Measurements from ENCODE around the gene GATA3. TPM values are rescaled to one million over a fixed set of nuclear protein-coding genes. Genes with fewer than 3 reads are reported as not detected.

The GATA3 gene
- total RNA-seq, 3 donors from 2014 or later (not counting 1 experiment from before 2014, with no cell fraction given), result 50.3 to 92.2 (median 68.8) TPM

- H3K36me3 Mint-ChIP-seq, result no peaks in the 10 kb centered on the region
- no peak for ATAC-seq
- peak overlapping the region; percentile 79 for H3K4me3 Mint-ChIP-seq
- Histone ChIP-seq H3K9me3 (ENCODE audit: control insufficient read depth, insufficient read depth, low read length) (no peaks in the 10 kb centered on the region), H3K27ac (ENCODE audit: low read length) (no peak overlapping the region), H3K4me3 (ENCODE audit: low read length) (peak overlapping the region; percentile 17), H3K27me3 (ENCODE audit: control insufficient read depth, insufficient read depth, low read length) (peaks cover 66% of the 10 kb centered on the region), H3K36me3 (ENCODE audit: control insufficient read depth, insufficient read depth, low read length) (no peaks in the 10 kb centered on the region), H3K4me1 (ENCODE audit: control insufficient read depth, insufficient read depth, low read length) (peaks cover 82% of the 10 kb centered on the region)
- TF ChIP-seq CTCF (IDR thresholded peaks at IDR 0.05), result no peak
- peaks cover 50 to 75% of the 10 kb centered on the region in 2 donors for H3K4me1 Mint-ChIP-seq
- H3K27me3 Mint-ChIP-seq (ENCODE audit: low read depth in 2 of 2), result peaks cover 44 to 61% of the 10 kb centered on the region in 2 donors
- H3K27ac Mint-ChIP-seq, result peak overlapping the region in 1 of 2 donors; percentile 35
- intact Hi-C loops (cut with micrococcal nuclease), result loop anchor here (5.0 kb wide), 2 partner anchors 422 to 1157 kb away; no protein-coding TSS in a partner anchor
- peak in 1 of 2 donors; percentile 60 for DNase-seq
- WGBS (ENCODE audit: insufficient coverage), result 2% methylated on average over 57 of the region's 60 CpGs
- H3K9me3 Mint-ChIP-seq, result no peaks in the 10 kb centered on the region
Measured at GRCh38 chr10:8050556-8051108, 3.9 kb upstream of the GATA3 start.

- Mint-ChIP-seq H3K4me1 (peaks cover 44 to 69% of the 10 kb centered on the region in 2 donors), H3K36me3 (no peaks in the 10 kb centered on the region), H3K27me3 (ENCODE audit: low read depth in 2 of 2) (peaks cover 37 to 54% of the 10 kb centered on the region in 2 donors), H3K27ac (no peak overlapping the region), H3K9me3 (no peaks in the 10 kb centered on the region), H3K4me3 (peak overlapping the region; percentile 42)
- no peak overlapping the region for H3K27ac ChIP-seq (ENCODE audit: low read length)
- TF ChIP-seq CTCF (IDR thresholded peaks at IDR 0.05), result no peak
- no peaks in the 10 kb centered on the region for H3K9me3 ChIP-seq (ENCODE audit: control insufficient read depth, insufficient read depth, low read length)
- peak in 1 of 2 donors; percentile 50 for DNase-seq
- H3K4me1 ChIP-seq (ENCODE audit: control insufficient read depth, insufficient read depth, low read length), result peaks cover 76% of the 10 kb centered on the region
- WGBS (ENCODE audit: insufficient coverage), result 11% methylated on average over 47 of the region's 52 CpGs
- intact Hi-C loops (cut with micrococcal nuclease), result loop anchor here (5.0 kb wide), 2 partner anchors 421 to 1156 kb away; no protein-coding TSS in a partner anchor
- H3K36me3 ChIP-seq (ENCODE audit: control insufficient read depth, insufficient read depth, low read length), result no peaks in the 10 kb centered on the region
- H3K4me3 ChIP-seq (ENCODE audit: low read length), result no peak overlapping the region
- ATAC-seq, result no peak
- H3K27me3 ChIP-seq (ENCODE audit: control insufficient read depth, insufficient read depth, low read length), result peaks cover 60% of the 10 kb centered on the region
Measured at GRCh38 chr10:8051109-8051821, 3.2 kb upstream of the GATA3 start.

- Histone ChIP-seq H3K36me3 (ENCODE audit: control insufficient read depth, insufficient read depth, low read length) (no peaks in the 10 kb centered on the region), H3K27ac (ENCODE audit: low read length) (no peak overlapping the region), H3K27me3 (ENCODE audit: control insufficient read depth, insufficient read depth, low read length) (peaks cover 54% of the 10 kb centered on the region), H3K9me3 (ENCODE audit: control insufficient read depth, insufficient read depth, low read length) (no peaks in the 10 kb centered on the region), H3K4me3 (ENCODE audit: low read length) (no peak overlapping the region), H3K4me1 (ENCODE audit: control insufficient read depth, insufficient read depth, low read length) (peaks cover 70% of the 10 kb centered on the region)
- Mint-ChIP-seq H3K9me3 (no peaks in the 10 kb centered on the region), H3K4me3 (peak overlapping the region; percentile 74), H3K36me3 (no peaks in the 10 kb centered on the region), H3K4me1 (peaks cover 45 to 69% of the 10 kb centered on the region in 2 donors), H3K27ac (peak overlapping the region; percentile 86 to 98), H3K27me3 (ENCODE audit: low read depth in 2 of 2) (peaks cover 31 to 49% of the 10 kb centered on the region in 2 donors)
- no peak for TF ChIP-seq CTCF (IDR thresholded peaks at IDR 0.05)
- WGBS (ENCODE audit: insufficient coverage), result 9% methylated on average over 29 of the region's 29 CpGs
- ATAC-seq (no peak), DNase-seq (no peak)
- intact Hi-C loops (cut with micrococcal nuclease), result loop anchor here (2.0 to 5.0 kb wide), 3 partner anchors 13 to 1155 kb away; no protein-coding TSS in a partner anchor
Measured at GRCh38 chr10:8051851-8052257, 2.6 kb upstream of the GATA3 start.

Measured in natural killer cell (primary cell).